RWPE1 (cell line): Measurements from ENCODE around the gene FREM2.
A peak's percentile ranks its signal among the peaks of the same experiment; 100 is the strongest.

ENCODE experiments used
- CTCF ChIA-PET: fragments of 350-600 bp; sonication (Branson Sonifier 250); formaldehyde crosslinking; extraction: SDS; loops from one replicate; lab custom pipeline; 2021; lab: Yijun Ruan, JAX
- POLR2A ChIA-PET: fragments of 400-600 bp; formaldehyde crosslinking; extraction: SDS; loops from one replicate; lab custom pipeline; 2020; ENCODE audit warnings: antibody characterized with exemption; ENCODE audit not compliant: low non-redundant PET; lab: Yijun Ruan, JAX
- DNase-seq: peaks from one replicate; pipeline ENCODE4 v3.0.0; 2012; ENCODE audit warnings: low spot score
- H3K27ac ChIP-seq: fragments of 450-650 bp; 2 replicates; pipeline ENCODE4 v1.5.1; 2017
- TF ChIP-seq, protein P1 (sequence below): fragments of 450-650 bp; conservative IDR thresholded peaks from 2 replicates; pipeline ENCODE4 v1.5.1; 2017; ENCODE audit warnings: low read depth, mild to moderate bottlenecking

Gene FREM2

DNA sequence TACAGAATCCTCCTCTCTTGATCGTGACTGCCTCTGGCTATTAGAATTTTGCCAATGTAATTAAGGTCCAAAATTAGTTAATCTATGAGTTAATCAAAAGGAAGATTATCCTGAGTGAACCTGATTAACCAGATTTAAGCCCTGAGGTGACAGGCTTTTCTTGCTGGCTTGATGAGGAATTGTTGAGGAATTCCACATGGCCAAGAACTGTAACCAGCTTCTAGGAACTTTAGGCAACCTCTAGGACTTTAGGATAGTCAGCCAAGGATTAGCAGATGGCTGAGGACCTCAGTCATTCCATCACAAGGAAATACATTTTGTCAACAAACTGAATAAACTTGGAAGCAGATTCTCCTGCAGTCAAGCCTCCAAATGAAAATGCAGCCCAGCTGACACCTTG lies 219.0 kb downstream of the FREM2 start:
- ChIA-PET POLR2A (no interaction called here), CTCF (no interaction called here)

DNA sequence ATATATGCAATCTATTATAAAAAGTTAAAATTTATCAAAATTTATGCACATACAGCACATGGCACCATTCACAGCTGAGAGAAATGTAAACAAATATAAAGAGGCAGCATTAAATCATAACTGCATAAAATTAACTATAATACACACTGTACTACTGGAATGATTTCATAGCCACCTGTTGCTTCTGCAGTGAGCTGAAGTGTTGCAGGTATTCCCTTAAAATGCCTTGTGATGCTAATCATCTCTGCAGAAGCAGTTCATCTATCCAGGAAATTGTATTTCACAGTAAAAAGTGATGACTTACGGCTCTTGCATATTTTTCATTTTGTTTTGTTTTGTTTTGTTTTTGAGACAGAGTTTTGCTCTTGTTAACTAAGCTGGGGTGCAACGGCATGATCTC lies 221.7 kb downstream of the FREM2 start:
- ChIA-PET POLR2A (no interaction called here), CTCF (interaction anchor here (0.6 kb wide), 2 partner anchors 15 to 351 kb away, joined by 3 read pairs; no protein-coding TSS in a partner anchor)
- TF ChIP-seq, protein P1, sequence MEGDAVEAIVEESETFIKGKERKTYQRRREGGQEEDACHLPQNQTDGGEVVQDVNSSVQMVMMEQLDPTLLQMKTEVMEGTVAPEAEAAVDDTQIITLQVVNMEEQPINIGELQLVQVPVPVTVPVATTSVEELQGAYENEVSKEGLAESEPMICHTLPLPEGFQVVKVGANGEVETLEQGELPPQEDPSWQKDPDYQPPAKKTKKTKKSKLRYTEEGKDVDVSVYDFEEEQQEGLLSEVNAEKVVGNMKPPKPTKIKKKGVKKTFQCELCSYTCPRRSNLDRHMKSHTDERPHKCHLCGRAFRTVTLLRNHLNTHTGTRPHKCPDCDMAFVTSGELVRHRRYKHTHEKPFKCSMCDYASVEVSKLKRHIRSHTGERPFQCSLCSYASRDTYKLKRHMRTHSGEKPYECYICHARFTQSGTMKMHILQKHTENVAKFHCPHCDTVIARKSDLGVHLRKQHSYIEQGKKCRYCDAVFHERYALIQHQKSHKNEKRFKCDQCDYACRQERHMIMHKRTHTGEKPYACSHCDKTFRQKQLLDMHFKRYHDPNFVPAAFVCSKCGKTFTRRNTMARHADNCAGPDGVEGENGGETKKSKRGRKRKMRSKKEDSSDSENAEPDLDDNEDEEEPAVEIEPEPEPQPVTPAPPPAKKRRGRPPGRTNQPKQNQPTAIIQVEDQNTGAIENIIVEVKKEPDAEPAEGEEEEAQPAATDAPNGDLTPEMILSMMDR: no peak
- DNase-seq: no peak
- H3K27ac ChIP-seq: no peak overlapping the region

More for the DNA sequence above, 219.0 kb downstream of the FREM2 start:
- TF ChIP-seq, protein P1: no peak
- DNase-seq: peak; percentile 44
- no peak overlapping the region for H3K27ac ChIP-seq

DNA sequence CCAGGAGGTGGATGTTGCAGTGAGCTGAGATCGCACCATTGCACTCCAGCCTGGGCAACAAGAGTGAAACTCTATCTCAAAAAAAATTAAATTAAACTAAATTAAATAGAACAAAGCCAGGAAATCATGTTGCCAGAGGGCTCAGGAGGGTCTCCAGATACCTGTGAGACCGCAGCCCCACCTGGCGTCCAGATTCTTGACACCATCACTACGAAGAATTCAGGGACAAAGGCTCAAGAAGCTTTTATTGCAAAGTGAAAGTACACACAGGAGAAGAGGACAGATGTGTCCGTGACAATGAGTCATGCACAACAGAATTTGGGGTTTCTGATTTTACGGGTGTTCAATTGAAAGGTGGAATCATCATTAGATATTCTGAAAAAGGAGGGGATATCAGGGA lies 227.2 kb downstream of the FREM2 start:
- DNase-seq: no peak
- POLR2A ChIA-PET: no interaction called here
- H3K27ac ChIP-seq: no peak overlapping the region
- CTCF ChIA-PET: interaction anchor here (0.6 to 2.4 kb wide), 3 partner anchors 9 to 48 kb away, joined by 3 to 18 read pairs (median 4); no protein-coding TSS in a partner anchor
- TF ChIP-seq, protein P1: no peak

DNA sequence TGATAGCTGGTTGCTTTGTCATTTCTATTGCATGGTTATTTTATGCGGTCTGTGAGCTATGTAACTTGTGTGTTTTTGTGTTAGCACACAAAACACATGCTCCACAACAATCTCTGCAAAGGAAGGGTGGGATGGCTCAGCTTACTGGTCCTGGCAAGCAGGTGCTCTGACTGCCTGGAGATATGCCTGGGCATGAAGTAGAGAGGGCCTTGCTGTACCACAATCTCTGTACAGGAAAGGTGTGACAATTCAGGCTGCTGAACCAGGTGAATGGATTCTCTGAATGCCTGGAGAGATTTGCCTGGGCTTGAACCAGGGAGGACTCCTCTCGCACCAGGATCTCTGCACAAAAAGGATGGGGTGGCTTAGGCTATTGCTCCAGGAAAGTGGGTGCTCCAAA lies 234.2 kb downstream of the FREM2 start:
- H3K27ac ChIP-seq: no peak overlapping the region
- POLR2A ChIA-PET: no interaction called here
- CTCF ChIA-PET: no interaction called here
- DNase-seq: no peak
- TF ChIP-seq, protein P1: no peak

DNA sequence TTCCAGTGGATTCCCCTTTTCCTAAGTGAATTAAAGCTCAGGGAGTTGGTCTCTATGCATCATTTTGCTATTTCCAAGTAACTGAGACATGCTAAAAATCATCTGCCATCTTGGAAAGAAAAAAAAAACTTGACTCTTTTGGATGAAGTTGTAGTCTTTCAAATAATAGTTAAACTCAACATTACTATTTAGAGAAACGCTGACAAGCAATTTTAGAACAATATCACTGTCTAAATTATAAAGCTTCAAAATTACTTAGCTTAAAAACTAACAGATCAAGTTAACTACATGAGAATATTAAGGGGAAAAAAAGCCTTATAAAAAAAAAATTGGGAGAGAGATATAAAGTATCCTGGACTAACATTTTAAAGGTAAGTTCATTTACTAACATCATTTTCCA lies 235.3 kb downstream of the FREM2 start:
- CTCF ChIA-PET: interaction anchor here (0.6 to 0.7 kb wide), 2 partner anchors 59 to 636 kb away, joined by 3 to 4 read pairs; no protein-coding TSS in a partner anchor
- H3K27ac ChIP-seq: no peak overlapping the region
- TF ChIP-seq, protein P1: no peak
- POLR2A ChIA-PET: no interaction called here
- no peak for DNase-seq

DNA sequence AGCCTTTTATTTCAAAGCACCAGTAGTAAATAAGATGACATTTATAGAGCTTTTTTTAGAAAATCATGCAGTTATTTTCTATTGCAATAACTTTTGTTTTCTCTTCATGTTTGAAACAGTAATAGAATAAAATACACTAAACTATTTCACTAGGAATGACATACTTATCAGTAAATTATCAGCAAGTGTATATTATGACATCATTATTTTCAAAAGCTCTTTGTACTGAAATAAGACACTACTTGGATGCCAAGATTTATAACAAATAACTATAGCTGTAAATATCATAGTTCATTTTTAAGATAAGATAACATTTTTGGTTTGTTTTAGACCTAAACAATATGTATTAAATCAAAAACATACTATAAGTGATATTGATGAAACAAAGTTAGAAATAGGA lies 246.9 kb downstream of the FREM2 start:
- ChIA-PET CTCF (interaction anchor here (0.6 kb wide), 1 partner anchor 49 kb away, joined by 3 read pairs; no protein-coding TSS in a partner anchor), POLR2A (no interaction called here)
- no peak for DNase-seq
- TF ChIP-seq, protein P1: no peak
- H3K27ac ChIP-seq: no peak overlapping the region
